IPS-18c (cell line): ENCODE measurements around the gene SLC25A10.
A peak's percentile ranks its signal among the peaks of the same experiment; 100 is the strongest.
"Not testable (repeated sequence)": the region's sequence is repeated elsewhere in the genome, so short reads cannot be mapped to it uniquely, and the experiment has no call there.

Experiments used
- H3K4me3 ChIP-seq: 2 replicates; pipeline ENCODE4 v1.7.0; 2013; ENCODE audit warnings: low read depth, mild to moderate bottlenecking, low read length, moderate library complexity; ENCODE audit not compliant: insufficient read depth
- H3K9me3 ChIP-seq: one replicate; pipeline ENCODE4 v1.6.1; 2013; ENCODE audit warnings: mild to moderate bottlenecking, low read length, moderate library complexity; ENCODE audit not compliant: control insufficient read depth, insufficient read depth

SLC25A10 gene, protein sequence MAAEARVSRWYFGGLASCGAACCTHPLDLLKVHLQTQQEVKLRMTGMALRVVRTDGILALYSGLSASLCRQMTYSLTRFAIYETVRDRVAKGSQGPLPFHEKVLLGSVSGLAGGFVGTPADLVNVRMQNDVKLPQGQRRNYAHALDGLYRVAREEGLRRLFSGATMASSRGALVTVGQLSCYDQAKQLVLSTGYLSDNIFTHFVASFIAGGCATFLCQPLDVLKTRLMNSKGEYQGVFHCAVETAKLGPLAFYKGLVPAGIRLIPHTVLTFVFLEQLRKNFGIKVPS

DNA sequence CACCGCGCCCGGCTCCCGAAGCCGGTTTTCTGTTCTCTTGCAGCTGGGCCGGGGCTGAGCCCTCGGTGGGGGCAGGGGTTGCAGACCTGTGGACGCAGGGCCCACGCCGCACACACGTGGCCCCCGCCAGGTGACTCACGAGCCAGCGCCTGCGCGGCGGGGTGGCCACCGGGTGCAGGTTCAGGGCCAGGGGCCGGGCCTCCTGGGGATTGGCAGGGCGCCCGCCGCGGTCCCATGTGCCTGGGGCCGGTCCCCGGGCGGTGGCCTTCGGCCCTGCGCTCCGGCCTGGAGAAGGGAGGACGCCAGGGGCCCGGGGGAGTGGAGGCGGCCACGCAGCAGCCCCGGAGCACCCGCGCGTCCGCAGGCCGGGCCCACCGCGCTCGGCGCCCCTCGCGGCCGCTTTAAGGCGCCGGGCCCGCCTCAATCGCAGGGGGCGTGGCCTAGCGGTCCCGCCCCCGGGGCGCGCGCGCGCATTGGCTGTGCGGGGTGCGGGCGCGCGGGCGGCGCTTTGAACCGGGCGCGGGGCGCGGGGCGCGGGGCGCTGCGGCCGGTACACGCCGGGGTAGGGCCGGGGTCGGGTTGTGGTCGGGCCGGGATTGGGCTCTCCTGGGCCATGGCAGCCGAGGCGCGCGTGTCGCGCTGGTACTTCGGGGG lies at the start of gene SLC25A10:
Gene SLC25A10 (plus strand): TSS at position 471 of the 654 bp plus-strand sequence. CDS start 143 bp downstream, at position 614.
- H3K4me3 ChIP-seq = peak within 1 kb of the TSS; percentile 77
- H3K9me3 ChIP-seq = no peaks in the 10 kb centered on the region

DNA sequence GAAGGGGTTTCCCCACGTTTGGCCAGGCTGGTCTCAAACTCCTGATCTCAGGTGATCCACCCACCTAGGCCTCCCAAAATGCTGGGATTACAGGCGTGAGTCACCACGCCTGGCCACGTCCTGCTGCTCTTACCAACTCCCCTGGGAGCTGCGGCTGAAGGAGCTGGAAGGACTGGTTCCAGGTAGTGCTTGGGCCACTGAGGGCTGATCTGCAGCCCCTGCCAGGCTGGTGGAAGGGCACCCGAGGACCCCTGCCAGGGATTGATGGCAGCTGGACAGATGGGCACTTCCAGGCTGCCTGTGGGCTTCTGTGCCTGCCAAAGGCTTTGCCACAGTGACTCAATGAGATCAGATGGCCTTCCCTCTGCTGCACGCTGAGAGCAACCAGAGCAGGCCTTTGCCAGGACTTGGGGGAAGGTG lies 48.0 kb upstream of the SLC25A10 start:
- no peak overlapping the region for H3K4me3 ChIP-seq
- peaks cover 5% of the 10 kb centered on the region for H3K9me3 ChIP-seq

DNA sequence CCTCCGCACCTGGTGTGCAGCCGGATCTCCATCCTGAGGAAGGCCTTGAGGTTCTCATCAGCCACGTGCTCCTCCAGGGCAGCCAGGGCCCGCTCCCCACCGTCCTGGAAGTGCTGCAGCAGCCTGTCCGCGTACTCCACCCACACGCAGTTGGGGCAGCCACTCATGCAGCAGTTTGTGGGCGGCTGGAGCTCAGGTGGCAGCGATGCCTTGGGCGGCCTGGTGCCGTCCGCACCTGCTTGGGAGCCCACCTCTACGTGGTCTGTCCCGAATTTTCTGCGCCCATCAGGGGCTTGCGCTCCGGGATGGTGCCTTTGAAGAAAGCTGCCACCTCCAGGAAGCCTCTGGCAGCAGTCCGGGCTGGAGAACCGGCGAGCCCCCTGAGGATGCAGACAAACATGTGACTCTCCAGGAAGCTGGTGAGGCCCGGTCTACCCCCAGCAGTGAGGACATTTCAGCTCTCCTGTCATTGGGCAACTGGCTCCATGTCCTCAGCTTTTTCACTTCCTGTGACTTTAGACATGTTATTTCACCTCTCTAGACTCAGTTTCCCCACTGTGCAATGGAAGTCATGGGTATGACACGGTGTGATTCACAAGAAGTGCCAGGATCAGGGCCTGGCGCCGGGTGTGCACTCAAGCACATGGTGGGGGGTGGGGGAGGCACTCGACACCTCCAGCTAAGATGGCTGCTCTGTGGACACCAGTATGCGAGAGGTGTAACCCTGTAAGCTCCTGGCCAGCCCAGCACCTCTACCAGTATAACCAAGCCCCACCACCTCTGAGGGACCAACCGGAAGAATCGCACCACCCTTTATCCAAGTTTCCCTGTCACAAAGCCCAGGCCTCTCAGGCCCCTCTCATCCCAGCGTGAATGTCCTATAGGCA lies 46.6 kb upstream of the SLC25A10 start:
- Histone ChIP-seq H3K4me3 (peak overlapping the region; percentile 91), H3K9me3 (peaks cover 5% of the 10 kb centered on the region)

DNA sequence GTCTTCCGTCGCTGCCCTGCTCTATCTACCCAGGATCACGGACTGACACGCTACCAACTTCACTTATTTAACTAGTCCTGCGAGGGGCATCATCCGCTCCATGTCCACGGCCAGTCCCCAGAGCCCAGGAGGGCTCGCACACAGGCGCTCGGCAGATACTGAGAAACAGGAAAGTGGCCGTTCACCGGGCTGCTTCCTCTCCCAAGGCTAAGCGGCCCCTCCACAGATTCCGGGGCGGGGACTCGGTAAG lies 46.1 kb upstream of the SLC25A10 start:
- Histone ChIP-seq H3K9me3 (peaks cover 5% of the 10 kb centered on the region), H3K4me3 (peak overlapping the region; percentile 91)

DNA sequence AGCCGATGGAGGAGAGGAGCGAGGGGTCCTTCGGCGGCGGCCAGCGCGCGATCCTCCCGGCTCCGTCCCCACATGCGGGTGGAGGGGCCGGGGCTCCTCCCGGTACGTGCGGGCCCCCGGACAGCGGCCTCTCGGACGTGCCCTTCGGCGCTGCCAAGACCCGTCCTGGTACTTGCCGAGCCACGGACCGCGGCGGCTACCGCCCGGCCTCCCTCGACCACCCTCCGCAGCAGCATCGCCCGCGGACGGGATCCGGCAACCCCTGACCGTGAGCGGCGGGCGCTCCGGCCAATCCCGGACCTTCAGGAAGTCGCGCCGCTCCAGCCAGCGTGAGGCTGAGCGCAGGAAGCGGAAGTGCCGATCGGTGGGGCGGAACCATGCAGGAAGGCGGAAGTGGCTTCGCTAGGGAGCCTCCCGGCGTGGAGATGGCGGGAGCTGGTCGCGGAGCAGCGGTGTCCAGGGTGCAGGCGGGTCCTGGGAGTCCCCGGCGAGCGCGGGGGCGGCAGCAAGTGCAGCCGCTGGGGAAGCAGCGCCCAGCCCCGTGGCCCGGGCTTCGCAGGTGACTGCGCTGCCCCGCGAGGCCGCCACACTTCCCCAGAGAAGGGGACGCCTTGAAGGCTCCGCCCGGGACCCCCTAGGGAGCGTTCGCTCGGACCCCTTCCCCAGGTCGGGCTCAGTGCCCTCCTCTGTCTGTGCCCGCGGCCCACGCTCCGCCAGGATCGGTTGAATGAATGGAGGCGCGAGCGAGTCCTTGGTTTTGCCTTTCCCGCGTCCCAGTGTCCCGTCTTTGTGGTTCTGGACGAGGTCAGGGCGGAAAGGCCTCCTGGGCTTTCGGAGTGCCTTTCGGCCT lies 45.5 kb upstream of the SLC25A10 start, which contains the start of the genes CCDC137 and OXLD1:
Gene CCDC137 (plus strand): TSS at position 396 of the 850 bp plus-strand sequence. CDS start 30 bp downstream, at position 426.
Gene OXLD1 (minus strand): TSS at position 264 of the 850 bp plus-strand sequence. CDS start 28 bp downstream, at position 236.
- peaks cover 5% of the 10 kb centered on the region for H3K9me3 ChIP-seq
- H3K4me3 ChIP-seq = peak within 1 kb of the TSS; percentile 91

DNA sequence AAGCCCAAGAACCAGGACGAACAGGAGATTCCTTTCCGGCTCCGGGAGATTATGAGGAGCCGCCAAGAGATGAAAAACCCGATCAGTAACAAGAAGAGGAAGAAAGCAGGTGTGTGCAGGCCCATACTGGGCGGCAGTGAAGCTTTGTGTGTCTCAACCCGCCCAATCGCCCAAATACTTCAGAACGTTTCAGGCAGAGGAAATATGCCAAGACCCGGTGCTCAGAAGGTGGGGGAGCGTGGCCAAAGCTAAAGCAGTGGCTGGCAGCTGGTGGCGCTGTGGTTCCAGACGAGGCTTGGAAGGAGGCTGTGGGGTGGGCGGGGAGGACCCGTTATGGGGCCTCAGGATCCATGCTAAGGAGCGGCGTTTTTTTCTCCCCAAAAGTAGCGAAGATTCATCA lies 44.3 kb upstream of the SLC25A10 start:
- H3K4me3 ChIP-seq = no peak overlapping the region; the same call in 1 of the 2 replicates

DNA sequence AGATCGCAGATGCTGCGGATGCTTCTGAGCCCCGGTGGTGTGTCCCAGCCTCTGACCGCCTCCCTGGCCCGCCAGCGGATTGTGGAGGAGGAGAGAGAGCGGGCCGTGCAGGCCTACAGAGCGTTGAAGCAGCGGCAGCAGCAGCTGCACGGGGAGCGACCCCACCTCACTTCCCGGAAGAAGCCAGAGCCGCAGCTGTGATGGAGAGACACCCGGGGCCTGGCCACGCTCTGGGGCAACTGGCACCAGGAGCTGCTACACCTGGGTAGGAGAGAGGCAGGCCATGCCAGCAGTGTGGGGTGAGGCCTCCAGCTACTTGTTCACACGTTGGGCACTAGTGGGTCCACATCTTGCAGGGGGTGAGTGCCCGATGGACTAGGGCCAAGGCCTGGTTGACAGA lies 39.6 kb upstream of the SLC25A10 start:
- Histone ChIP-seq H3K9me3 (no peaks in the 10 kb centered on the region), H3K4me3 (no peak overlapping the region)

More for the DNA sequence above, 44.3 kb upstream of the SLC25A10 start:
- H3K9me3 ChIP-seq = peaks cover 3% of the 10 kb centered on the region

DNA sequence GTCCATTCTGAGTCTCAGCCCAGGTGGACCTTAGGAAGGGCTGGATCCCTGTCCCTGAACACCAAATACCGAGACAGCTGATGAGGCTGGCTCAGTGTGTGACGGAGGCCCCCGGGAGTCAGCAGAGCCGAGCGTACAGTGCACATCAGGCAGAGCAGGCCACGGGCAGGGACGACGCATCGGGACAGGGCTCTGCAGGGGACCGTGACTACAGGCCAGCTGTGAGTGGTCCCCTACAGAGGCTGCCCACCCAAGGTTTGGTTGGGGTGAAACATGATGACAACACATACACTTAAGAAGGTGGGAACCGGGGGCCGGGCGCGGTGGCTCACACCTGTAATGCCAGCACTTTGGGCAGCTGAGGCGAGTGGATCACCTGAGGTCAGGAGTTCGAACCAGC lies 39.1 kb upstream of the SLC25A10 start:
- H3K4me3 ChIP-seq = no peak overlapping the region
- no peaks in the 10 kb centered on the region for H3K9me3 ChIP-seq

DNA sequence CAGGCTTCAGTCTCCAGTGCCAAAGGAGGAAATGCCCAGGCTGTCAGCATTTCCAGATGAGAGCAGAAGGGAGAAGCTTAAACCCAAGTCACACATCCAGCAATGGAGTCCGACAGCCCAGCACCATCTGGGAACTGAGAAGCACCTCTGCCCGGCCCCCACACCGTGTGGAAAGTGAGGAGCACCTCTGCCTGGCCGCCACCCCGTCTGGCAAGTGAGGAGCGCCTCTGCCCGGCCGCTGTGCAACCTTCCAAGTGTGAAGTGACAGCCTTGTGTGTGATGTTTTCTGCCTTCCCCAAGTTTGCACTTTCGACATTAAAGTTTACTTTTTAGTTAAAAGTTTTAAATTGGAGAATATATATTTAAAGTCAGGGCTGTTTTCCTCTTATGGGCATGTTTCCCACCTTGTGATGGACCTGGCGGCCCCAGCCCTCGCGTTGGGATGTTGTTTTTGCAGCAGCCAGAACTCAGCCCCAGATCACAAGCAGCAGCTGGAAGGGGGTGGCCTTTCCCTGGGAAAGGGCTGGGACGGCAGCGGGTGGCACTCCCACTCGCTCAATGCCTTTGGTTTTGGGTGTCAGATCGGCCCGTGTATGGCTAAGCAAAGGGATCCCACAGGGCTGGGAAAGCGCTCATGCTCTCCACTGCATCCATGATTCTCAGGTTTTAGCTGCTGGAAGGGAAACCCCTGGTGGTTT lies 38.4 kb upstream of the SLC25A10 start:
- Histone ChIP-seq H3K9me3 (no peaks in the 10 kb centered on the region), H3K4me3 (no peak overlapping the region)

DNA sequence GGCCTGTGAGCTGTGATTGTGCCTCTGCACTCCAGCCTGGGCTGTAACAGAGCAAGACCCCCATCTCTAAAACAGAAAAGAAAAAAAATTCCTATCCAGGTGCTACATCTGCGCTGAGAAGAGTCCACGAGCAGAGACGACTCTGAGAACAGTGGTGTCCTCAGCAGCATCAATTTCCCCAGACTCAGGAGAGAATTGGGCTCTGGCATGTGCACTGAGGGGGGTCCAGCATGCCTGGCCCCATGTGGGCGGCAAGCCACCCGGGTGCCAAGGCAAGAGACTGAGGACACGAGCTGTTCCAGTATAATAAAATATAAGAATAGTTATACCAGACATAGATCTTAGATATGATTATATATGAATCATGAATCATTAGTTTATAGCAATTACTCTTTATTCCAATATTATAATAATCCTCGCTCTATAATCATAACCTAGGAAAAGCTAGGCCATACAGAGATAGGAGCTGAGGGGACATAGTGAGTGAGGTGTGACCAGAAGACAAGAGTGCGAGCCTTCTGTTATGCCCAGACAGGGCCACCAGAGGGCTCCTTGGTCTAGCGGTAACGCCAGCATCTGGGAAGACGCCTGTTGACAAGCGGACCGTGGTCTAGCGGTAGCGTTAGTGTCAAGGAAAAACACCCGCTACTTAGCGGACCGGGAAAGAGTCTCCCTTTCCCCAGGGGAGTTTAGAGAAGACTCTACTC lies 36.4 kb upstream of the SLC25A10 start:
- H3K9me3 ChIP-seq, H3K4me3 ChIP-seq: not testable (repeated sequence)

DNA sequence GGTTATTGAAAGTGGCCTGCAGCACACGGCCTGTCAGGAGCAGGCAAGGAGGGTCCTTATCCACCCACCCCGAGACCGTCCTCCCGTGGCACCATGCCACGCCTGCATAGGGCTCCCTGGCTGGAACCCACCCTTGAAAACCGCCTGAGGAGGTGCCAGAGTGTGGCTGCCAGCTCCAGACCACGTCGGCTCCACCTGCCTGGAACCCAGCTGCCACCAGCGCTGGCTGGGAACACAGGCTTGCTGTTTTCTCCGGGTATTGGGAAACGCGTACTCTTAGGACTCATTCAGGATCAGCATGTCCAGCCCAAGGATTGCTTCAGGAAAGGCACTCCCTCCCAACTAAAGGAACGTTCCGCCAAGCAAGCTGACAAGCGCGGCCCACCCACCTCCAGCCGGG lies 35.2 kb upstream of the SLC25A10 start:
- Histone ChIP-seq H3K4me3 (no peak overlapping the region), H3K9me3 (no peaks in the 10 kb centered on the region)

DNA sequence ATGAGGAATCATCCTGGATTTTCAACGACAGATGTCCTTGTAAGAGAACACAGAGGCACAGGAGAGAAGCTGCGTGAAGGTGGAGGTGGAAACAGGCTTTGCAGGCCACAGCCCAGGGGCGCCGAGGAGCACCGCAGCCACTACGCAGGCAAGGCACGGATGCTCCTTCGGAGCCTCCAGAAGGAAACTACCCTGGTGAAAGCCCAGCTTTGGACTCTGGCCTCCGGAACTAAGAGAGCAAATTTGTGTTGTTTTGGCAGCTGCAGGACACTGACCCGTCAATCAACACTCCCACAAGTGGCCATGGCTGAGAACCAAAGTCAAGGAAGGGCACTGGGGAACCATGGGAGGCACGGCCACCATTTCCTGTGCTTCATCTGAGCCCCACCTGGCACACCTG lies 31.9 kb upstream of the SLC25A10 start:
- H3K9me3 ChIP-seq = peaks cover 2% of the 10 kb centered on the region
- no peak overlapping the region for H3K4me3 ChIP-seq

DNA sequence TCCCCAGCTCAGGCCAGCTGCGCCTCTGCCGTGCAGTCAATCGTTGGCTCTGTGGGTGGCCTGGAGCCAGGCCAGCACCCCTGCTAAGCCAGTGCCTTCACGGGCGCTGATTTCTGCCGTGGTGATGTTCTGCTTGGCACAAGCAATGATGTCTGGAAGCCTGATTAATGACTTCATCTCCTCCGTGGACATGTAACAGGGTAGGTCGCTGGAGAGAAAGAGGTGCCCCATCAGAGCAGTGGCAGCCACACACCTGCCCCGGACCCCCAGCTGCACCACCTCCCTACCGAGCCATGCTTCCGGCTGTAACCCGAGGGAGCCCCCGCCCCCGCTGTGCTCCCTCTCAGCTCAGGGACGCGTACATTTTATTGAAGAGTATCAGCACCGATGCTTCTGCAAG lies 30.4 kb upstream of the SLC25A10 start:
- peaks cover 2% of the 10 kb centered on the region for H3K9me3 ChIP-seq

DNA sequence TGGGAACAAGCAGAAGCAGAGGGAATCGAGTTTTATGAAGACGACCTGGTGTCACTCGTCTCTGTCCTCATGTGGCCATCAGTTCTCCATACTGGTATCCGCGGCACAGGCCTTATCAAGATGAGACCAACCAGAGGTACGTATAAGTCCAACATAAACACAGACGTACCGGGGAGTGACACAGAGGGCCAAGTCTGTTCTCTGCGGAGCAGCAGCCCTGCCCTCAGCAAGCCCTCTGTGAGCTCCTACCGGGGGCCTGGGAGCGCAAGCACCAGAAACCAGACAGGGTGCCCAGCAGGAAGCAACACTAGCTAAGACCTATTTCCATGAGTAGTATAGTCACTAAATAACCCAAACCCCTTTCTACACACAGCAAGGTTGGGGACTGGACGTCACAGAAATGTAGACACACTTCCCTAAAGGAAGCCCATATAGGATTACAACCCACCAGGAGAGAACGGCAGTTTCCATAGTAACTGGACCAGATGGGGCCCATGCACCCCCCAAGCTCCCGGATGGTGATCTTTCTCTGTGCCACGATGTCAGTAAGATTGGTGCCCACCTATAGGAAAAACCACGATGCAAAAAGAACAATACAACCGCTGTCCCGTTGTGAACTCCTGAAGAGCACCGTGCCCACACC lies 29.4 kb upstream of the SLC25A10 start:
- Histone ChIP-seq H3K9me3 (peaks cover 2% of the 10 kb centered on the region), H3K4me3 (peak overlapping the region; percentile 98)

More for the DNA sequence above, 30.4 kb upstream of the SLC25A10 start:
- H3K4me3 ChIP-seq = no peak overlapping the region

DNA sequence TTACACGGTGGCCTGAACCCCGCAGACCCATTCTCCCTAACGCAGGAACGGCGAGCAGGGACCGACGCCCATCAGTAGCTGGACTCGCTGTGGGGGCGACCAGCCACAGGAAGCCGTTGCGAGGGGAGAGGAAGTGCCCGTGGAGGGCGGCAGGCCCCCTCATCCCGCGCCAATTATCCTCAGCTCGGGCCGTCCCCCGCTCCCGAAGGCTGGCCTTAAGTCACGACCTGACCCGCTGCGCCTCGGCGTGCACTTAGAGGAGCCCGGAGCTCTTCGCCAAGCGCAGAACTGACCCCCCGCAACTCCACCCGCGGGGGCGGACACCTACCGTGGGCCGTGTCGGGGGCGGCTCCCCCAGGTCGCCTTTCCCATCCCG lies 28.9 kb upstream of the SLC25A10 start:
- Histone ChIP-seq H3K9me3 (peaks cover 2% of the 10 kb centered on the region), H3K4me3 (peak overlapping the region; percentile 98)
